ENCODE measurements around the gene HSPA5.

HSPA5 gene

GRCh38 chr9:125271081-125271480 lies 29.9 kb upstream of the HSPA5 start (continued):
- TF ChIP-seq, protein P1, sequence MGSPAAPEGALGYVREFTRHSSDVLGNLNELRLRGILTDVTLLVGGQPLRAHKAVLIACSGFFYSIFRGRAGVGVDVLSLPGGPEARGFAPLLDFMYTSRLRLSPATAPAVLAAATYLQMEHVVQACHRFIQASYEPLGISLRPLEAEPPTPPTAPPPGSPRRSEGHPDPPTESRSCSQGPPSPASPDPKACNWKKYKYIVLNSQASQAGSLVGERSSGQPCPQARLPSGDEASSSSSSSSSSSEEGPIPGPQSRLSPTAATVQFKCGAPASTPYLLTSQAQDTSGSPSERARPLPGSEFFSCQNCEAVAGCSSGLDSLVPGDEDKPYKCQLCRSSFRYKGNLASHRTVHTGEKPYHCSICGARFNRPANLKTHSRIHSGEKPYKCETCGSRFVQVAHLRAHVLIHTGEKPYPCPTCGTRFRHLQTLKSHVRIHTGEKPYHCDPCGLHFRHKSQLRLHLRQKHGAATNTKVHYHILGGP (tag by site-specific recombination; IDR thresholded peaks at IDR 0.05) = no peak

GRCh38 chr9:125269014-125269397 lies 27.9 kb upstream of the HSPA5 start:
- CTCF ChIA-PET = interaction anchor here (0.7 to 0.8 kb wide), 2 partner anchors 13 to 268 kb away, joined by 3 read pairs; no protein-coding TSS in a partner anchor
- H3K9me3 ChIP-seq (ENCODE audit: control insufficient read depth, insufficient read depth, low read depth, low read length) = no peaks in the 10 kb centered on the region
- H3K36me3 ChIP-seq (ENCODE audit: control insufficient read depth in 2 of 2, insufficient read depth in 1 of 2, low read length in 2 of 2) = peaks cover 0 to 23% of the 10 kb centered on the region in 2 experiments; a peak in 2 of 3 replicates
- no peak for TF ChIP-seq RBAK (tag by site-specific recombination; IDR thresholded peaks at IDR 0.05)
- TF ChIP-seq ZNF530 (tag by site-specific recombination; IDR thresholded peaks at IDR 0.05; ENCODE audit: low read depth) = no peak
- TF ChIP-seq, protein P2, sequence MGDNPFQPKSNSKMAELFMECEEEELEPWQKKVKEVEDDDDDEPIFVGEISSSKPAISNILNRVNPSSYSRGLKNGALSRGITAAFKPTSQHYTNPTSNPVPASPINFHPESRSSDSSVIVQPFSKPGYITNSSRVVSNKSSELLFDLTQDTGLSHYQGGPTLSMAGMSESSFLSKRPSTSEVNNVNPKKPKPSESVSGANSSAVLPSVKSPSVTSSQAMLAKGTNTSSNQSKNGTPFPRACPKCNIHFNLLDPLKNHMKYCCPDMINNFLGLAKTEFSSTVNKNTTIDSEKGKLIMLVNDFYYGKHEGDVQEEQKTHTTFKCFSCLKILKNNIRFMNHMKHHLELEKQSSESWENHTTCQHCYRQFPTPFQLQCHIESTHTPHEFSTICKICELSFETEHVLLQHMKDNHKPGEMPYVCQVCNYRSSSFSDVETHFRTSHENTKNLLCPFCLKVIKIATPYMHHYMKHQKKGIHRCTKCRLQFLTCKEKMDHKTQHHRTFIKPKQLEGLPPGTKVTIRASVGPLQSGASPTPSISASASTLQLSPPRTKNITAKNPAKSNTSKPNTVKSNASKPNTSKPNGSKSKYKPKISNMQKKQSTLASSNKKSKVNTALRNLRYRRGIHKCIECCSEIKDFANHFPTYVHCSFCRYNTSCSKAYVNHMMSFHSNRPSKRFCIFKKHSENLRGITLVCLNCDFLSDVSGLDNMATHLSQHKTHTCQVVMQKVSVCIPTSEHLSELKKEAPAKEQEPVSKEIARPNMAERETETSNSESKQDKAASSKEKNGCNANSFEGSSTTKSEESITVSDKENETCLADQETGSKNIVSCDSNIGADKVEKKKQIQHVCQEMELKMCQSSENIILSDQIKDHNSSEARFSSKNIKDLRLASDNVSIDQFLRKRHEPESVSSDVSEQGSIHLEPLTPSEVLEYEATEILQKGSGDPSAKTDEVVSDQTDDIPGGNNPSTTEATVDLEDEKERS (tag by site-specific recombination; IDR thresholded peaks at IDR 0.05) = no peak
- no peak for TF ChIP-seq ZFP41 (tag by site-specific recombination; IDR thresholded peaks at IDR 0.05; ENCODE audit: borderline replicate concordance)
- TF ChIP-seq, protein P3, sequence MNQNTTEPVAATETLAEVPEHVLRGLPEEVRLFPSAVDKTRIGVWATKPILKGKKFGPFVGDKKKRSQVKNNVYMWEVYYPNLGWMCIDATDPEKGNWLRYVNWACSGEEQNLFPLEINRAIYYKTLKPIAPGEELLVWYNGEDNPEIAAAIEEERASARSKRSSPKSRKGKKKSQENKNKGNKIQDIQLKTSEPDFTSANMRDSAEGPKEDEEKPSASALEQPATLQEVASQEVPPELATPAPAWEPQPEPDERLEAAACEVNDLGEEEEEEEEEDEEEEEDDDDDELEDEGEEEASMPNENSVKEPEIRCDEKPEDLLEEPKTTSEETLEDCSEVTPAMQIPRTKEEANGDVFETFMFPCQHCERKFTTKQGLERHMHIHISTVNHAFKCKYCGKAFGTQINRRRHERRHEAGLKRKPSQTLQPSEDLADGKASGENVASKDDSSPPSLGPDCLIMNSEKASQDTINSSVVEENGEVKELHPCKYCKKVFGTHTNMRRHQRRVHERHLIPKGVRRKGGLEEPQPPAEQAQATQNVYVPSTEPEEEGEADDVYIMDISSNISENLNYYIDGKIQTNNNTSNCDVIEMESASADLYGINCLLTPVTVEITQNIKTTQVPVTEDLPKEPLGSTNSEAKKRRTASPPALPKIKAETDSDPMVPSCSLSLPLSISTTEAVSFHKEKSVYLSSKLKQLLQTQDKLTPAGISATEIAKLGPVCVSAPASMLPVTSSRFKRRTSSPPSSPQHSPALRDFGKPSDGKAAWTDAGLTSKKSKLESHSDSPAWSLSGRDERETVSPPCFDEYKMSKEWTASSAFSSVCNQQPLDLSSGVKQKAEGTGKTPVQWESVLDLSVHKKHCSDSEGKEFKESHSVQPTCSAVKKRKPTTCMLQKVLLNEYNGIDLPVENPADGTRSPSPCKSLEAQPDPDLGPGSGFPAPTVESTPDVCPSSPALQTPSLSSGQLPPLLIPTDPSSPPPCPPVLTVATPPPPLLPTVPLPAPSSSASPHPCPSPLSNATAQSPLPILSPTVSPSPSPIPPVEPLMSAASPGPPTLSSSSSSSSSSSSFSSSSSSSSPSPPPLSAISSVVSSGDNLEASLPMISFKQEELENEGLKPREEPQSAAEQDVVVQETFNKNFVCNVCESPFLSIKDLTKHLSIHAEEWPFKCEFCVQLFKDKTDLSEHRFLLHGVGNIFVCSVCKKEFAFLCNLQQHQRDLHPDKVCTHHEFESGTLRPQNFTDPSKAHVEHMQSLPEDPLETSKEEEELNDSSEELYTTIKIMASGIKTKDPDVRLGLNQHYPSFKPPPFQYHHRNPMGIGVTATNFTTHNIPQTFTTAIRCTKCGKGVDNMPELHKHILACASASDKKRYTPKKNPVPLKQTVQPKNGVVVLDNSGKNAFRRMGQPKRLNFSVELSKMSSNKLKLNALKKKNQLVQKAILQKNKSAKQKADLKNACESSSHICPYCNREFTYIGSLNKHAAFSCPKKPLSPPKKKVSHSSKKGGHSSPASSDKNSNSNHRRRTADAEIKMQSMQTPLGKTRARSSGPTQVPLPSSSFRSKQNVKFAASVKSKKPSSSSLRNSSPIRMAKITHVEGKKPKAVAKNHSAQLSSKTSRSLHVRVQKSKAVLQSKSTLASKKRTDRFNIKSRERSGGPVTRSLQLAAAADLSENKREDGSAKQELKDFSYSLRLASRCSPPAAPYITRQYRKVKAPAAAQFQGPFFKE (tag by site-specific recombination; IDR thresholded peaks at IDR 0.05; ENCODE audit: borderline replicate concordance) = no peak
- no peak for TF ChIP-seq ZNF548 (tag by site-specific recombination; IDR thresholded peaks at IDR 0.05)
- TF ChIP-seq, protein P4, sequence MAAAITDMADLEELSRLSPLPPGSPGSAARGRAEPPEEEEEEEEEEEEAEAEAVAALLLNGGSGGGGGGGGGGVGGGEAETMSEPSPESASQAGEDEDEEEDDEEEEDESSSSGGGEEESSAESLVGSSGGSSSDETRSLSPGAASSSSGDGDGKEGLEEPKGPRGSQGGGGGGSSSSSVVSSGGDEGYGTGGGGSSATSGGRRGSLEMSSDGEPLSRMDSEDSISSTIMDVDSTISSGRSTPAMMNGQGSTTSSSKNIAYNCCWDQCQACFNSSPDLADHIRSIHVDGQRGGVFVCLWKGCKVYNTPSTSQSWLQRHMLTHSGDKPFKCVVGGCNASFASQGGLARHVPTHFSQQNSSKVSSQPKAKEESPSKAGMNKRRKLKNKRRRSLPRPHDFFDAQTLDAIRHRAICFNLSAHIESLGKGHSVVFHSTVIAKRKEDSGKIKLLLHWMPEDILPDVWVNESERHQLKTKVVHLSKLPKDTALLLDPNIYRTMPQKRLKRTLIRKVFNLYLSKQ (tag by site-specific recombination; IDR thresholded peaks at IDR 0.05; ENCODE audit: borderline replicate concordance) = no peak
- TF ChIP-seq ZNF114 (tag by site-specific recombination; IDR thresholded peaks at IDR 0.05) = no peak
- no peak for TF ChIP-seq ZNF354C (tag by site-specific recombination; IDR thresholded peaks at IDR 0.05; ENCODE audit: borderline replicate concordance, low read depth)
- TF ChIP-seq ZNF707 (tag by site-specific recombination; IDR thresholded peaks at IDR 0.05) = no peak
- TF ChIP-seq, protein P5, sequence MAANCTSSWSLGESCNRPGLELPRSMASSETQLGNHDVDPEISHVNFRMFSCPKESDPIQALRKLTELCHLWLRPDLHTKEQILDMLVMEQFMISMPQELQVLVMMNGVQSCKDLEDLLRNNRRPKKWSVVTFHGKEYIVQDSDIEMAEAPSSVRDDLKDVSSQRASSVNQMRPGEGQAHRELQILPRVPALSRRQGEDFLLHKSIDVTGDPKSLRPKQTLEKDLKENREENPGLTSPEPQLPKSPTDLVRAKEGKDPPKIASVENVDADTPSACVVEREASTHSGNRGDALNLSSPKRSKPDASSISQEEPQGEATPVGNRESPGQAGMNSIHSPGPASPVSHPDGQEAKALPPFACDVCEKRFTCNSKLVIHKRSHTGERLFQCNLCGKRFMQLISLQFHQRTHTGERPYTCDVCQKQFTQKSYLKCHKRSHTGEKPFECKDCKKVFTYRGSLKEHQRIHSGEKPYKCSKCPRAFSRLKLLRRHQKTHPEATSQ (tag by site-specific recombination; IDR thresholded peaks at IDR 0.05) = no peak
- TF ChIP-seq, protein P1 (tag by site-specific recombination; IDR thresholded peaks at IDR 0.05) = no peak
- TF ChIP-seq ZNF610 (tag by site-specific recombination; IDR thresholded peaks at IDR 0.05; ENCODE audit: borderline replicate concordance) = no peak
- no peak for TF ChIP-seq KLF16 (tag by site-specific recombination; IDR thresholded peaks at IDR 0.05)
- TF ChIP-seq, protein P6, sequence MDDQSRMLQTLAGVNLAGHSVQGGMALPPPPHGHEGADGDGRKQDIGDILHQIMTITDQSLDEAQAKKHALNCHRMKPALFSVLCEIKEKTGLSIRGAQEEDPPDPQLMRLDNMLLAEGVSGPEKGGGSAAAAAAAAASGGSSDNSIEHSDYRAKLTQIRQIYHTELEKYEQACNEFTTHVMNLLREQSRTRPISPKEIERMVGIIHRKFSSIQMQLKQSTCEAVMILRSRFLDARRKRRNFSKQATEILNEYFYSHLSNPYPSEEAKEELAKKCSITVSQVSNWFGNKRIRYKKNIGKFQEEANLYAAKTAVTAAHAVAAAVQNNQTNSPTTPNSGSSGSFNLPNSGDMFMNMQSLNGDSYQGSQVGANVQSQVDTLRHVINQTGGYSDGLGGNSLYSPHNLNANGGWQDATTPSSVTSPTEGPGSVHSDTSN (CRISPR knock-in tag; IDR thresholded peaks at IDR 0.05) = no peak
- TF ChIP-seq ZNF24 (tag by site-specific recombination; IDR thresholded peaks at IDR 0.05) = no peak
- TF ChIP-seq REPIN1 (tag by site-specific recombination; IDR thresholded peaks at IDR 0.05; ENCODE audit: low read depth) = no peak
- TF ChIP-seq ZNF174 (tag by site-specific recombination; IDR thresholded peaks at IDR 0.05) = no peak
- no peak overlapping the region for H3K27ac ChIP-seq (ENCODE audit: extremely low read depth, low read depth, low read length)
- POLR2A ChIA-PET = interaction anchor here (1.0 to 1.9 kb wide), 2 partner anchors 28 to 33 kb away, joined by 4 to 7 read pairs; partner anchors contain the start of gene HSPA5
- H3K4me1 ChIP-seq (ENCODE audit: control insufficient read depth, insufficient read depth, low read length) = peaks cover 8% of the 10 kb centered on the region
- no peak overlapping the region for H3K4me3 ChIP-seq (ENCODE audit: low read depth, low read length)

Measured in HEK293 (cell line).